DOHH2 (cell line): ENCODE results near the gene HIVEP3.

Source experiments
- CTCF ChIP-seq: fragments of 200-600 bp; sonication (generic); IDR thresholded peaks from one replicate; pipeline ENCODE4 v1.5.1; 2014; ENCODE audit warnings: antibody characterized with exemption, mild to moderate bottlenecking, low read depth, low read length; ENCODE audit not compliant: poor library complexity, severe bottlenecking
- EZH2phosphoT487 ChIP-seq: fragments of 200-600 bp; sonication (generic); IDR thresholded peaks from 2 replicates; pipeline ENCODE4 v1.6.1; 2017; ENCODE audit warnings: borderline replicate concordance, mild to moderate bottlenecking, antibody characterized with exemption, low read length, moderate library complexity, mixed read lengths

- no peak for TF ChIP-seq CTCF
- TF ChIP-seq EZH2phosphoT487, result no peak
Measured at GRCh38 chr1:41696381-41696780, 222.3 kb downstream of the HIVEP3 start.
